ENCODE results near the gene RGS5. TPM values are rescaled to one million over a fixed set of nuclear protein-coding genes. Genes with fewer than 3 reads are reported as not detected.

The RGS5 gene
- polyA plus RNA-seq, 1 of the 3 experiments (the other 2 are of a cell fraction) = 260 TPM

GRCh38 chr1:163115887-163116286 is 86.8 kb downstream of the RGS5 start:
- CTCF ChIA-PET = interaction anchor here (1.3 kb wide), 1 partner anchor 262 kb away, joined by 3 read pairs; no protein-coding TSS in a partner anchor
- POLR2A ChIA-PET = no interaction called here
- no peak overlapping the region for H3K9ac ChIP-seq
- no peaks in the 10 kb centered on the region for H3F3A ChIP-seq (replicated peaks; ENCODE audit: insufficient read depth)
- no peaks in the 10 kb centered on the region for H4K20me1 ChIP-seq (ENCODE audit: insufficient read depth)
- no peak overlapping the region for H3K4me2 ChIP-seq
- no peaks in the 10 kb centered on the region for H3K9me3 ChIP-seq
- TF ChIP-seq SMC3 (IDR thresholded peaks at IDR 0.05; ENCODE audit: low read depth, low read length) (no peak), FOSL2 (IDR thresholded peaks at IDR 0.05; ENCODE audit: borderline replicate concordance, low read depth) (no peak), MEF2A (IDR thresholded peaks at IDR 0.05; ENCODE audit: borderline replicate concordance, low read depth) (no peak), CHD2 (IDR thresholded peaks at IDR 0.05; ENCODE audit: low read length, partially characterized antibody) (peak; percentile 21), EP300 (IDR thresholded peaks at IDR 0.05; ENCODE audit: borderline replicate concordance in 1 of 2, low read depth in 1 of 2, low read length in 1 of 2) (peak in 1 of 2 experiments; percentile 55; a peak in 1 of 4 replicates), REST (IDR thresholded peaks at IDR 0.05; ENCODE audit: low read depth, low read length) (no peak), JUND (IDR thresholded peaks at IDR 0.05) (no peak), GATA2 (CRISPR knock-in tag; IDR thresholded peaks at IDR 0.05) (peak; percentile 85), RFX5 (IDR thresholded peaks at IDR 0.05; ENCODE audit: low read length) (no peak)
- H3K4me3 ChIP-seq (ENCODE audit: low read depth in 2 of 2, low read length in 1 of 2) = no peak overlapping the region
- H3K79me2 ChIP-seq (ENCODE audit: insufficient read depth) = no peaks in the 10 kb centered on the region
- H3K27me3 ChIP-seq (ENCODE audit: insufficient read depth) = no peaks in the 10 kb centered on the region
- H3K36me3 ChIP-seq (replicated peaks in 1 of 2; ENCODE audit: control insufficient read depth in 1 of 2, insufficient read depth in 2 of 2, low read length in 1 of 2) = no peaks in the 10 kb centered on the region
- H2AFZ ChIP-seq (ENCODE audit: low read depth) = no peak overlapping the region
- no peak for DNase-seq
- H3K27ac ChIP-seq (ENCODE audit: low read depth in 2 of 2, low read length in 1 of 2) = peak overlapping the region in 1 of 2 experiments; percentile 68; a peak in 2 of 4 replicates
- WGBS (ENCODE audit: low lambda C conversion rate) = 27% methylated on average over 1 of the region's 1 CpG
- H3K4me1 ChIP-seq (ENCODE audit: control insufficient read depth in 1 of 2, insufficient read depth in 2 of 2, low read depth in 1 of 2, low read length in 1 of 2) = peaks cover 9 to 10% of the 10 kb centered on the region in 2 experiments; a peak in 3 of 4 replicates
- no peaks in the 10 kb centered on the region; the same call in 1 of the 2 replicates for H3K9me2 ChIP-seq

GRCh38 chr1:163107655-163108054 is 95.1 kb downstream of the RGS5 start:
- H3K4me1 ChIP-seq (ENCODE audit: control insufficient read depth in 1 of 2, insufficient read depth in 2 of 2, low read depth in 1 of 2, low read length in 1 of 2) = peaks cover 9 to 18% of the 10 kb centered on the region in 2 experiments; a peak in 3 of 4 replicates
- no peaks in the 10 kb centered on the region for H3K27me3 ChIP-seq (ENCODE audit: insufficient read depth)
- H3K9me2 ChIP-seq = no peaks in the 10 kb centered on the region
- WGBS (ENCODE audit: low lambda C conversion rate) = 79% methylated on average over 5 of the region's 5 CpGs
- H3K9ac ChIP-seq = no peak overlapping the region
- H3K4me2 ChIP-seq = no peak overlapping the region
- no peaks in the 10 kb centered on the region for H3K36me3 ChIP-seq (replicated peaks in 1 of 2; ENCODE audit: control insufficient read depth in 1 of 2, insufficient read depth in 2 of 2, low read length in 1 of 2)
- no peak overlapping the region for H3K4me3 ChIP-seq (ENCODE audit: low read depth in 2 of 2, low read length in 1 of 2)
- H3K9me3 ChIP-seq = no peaks in the 10 kb centered on the region
- H4K20me1 ChIP-seq (ENCODE audit: insufficient read depth) = no peaks in the 10 kb centered on the region
- TF ChIP-seq YY1 (IDR thresholded peaks at IDR 0.05; ENCODE audit: low read depth) (no peak), MXI1 (IDR thresholded peaks at IDR 0.05; ENCODE audit: low read depth, low read length) (no peak), GABPA (IDR thresholded peaks at IDR 0.05; ENCODE audit: low read depth) (no peak), RFX5 (IDR thresholded peaks at IDR 0.05; ENCODE audit: low read length) (no peak), GATA2 (CRISPR knock-in tag; IDR thresholded peaks at IDR 0.05) (no peak), FOXJ3 (CRISPR knock-in tag; IDR thresholded peaks at IDR 0.05) (no peak)
- no peak overlapping the region for H2AFZ ChIP-seq (ENCODE audit: low read depth)
- CTCF ChIA-PET = no interaction called here
- no peak for DNase-seq
- POLR2A ChIA-PET = no interaction called here
- peaks cover 3% of the 10 kb centered on the region for H3F3A ChIP-seq (replicated peaks; ENCODE audit: insufficient read depth)
- H3K79me2 ChIP-seq (ENCODE audit: insufficient read depth) = no peaks in the 10 kb centered on the region
- no peak overlapping the region for H3K27ac ChIP-seq (ENCODE audit: low read depth in 2 of 2, low read length in 1 of 2)

Measured in SK-N-SH (cell line).